ENCODE measurements around the gene ZNF423. TPM values are rescaled to one million over a fixed set of nuclear protein-coding genes. Genes with fewer than 3 reads are reported as not detected.

Gene ZNF423
- total RNA-seq, 1 experiment from 2014 or later = 0.20 TPM

DNA sequence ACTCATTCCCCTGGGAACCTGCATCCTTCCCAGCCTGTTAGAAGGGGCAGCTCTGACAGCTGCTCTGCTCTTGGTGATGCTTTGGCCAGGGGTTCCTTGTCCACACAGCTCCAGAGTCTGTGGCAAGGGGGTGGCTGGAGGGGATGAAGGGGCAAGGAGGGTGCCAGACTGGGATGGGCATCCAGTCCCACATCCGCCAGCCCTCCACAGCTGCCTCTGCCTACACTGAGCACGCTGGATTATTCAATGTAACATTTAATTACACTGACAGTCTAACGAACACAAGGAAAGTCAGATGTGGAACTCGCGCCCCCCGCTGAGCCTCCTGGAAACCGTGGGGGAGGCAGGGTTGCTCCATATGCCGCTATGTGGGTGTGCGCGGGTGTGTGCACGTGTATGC is 381.2 kb downstream of the ZNF423 start:
- Histone ChIP-seq H3K4me1 (no peaks in the 10 kb centered on the region), H3K9me3 (no peaks in the 10 kb centered on the region), H3K4me3 (ENCODE audit: low read depth, low read length) (no peak overlapping the region), H3K27me3 (replicated peaks; ENCODE audit: control insufficient read depth, insufficient read depth, low read length) (no peaks in the 10 kb centered on the region), H3K36me3 (ENCODE audit: control insufficient read depth, insufficient read depth, low read length) (no peaks in the 10 kb centered on the region)
- POLR2A ChIA-PET = no interaction called here
- no peaks in the 10 kb centered on the region for H3K9me3 Mint-ChIP-seq (ENCODE audit: unreplicated experiment)
- peak in 1 of 2 experiments; percentile 28 for DNase-seq
- H3K4me3 Mint-ChIP-seq (ENCODE audit: unreplicated experiment) = no peak overlapping the region
- CTCF ChIA-PET = no interaction called here
- H3K4me1 Mint-ChIP-seq (ENCODE audit: low read depth, unreplicated experiment) = no peaks in the 10 kb centered on the region
- TF ChIP-seq CTCF (IDR thresholded peaks at IDR 0.05; ENCODE audit: insufficient read depth in 1 of 2, low read depth in 1 of 2, low read length in 1 of 2, severe bottlenecking in 1 of 2, unreplicated experiment in 1 of 2) = no peak
- peaks cover 6% of the 10 kb centered on the region for H3K27me3 Mint-ChIP-seq (ENCODE audit: insufficient read depth, unreplicated experiment)
- intact Hi-C loops (cut with micrococcal nuclease; ENCODE audit: unreplicated experiment) = no loop called here
- no peak overlapping the region for H3K27ac Mint-ChIP-seq (ENCODE audit: unreplicated experiment)
- no peaks in the 10 kb centered on the region for H3K36me3 Mint-ChIP-seq (ENCODE audit: insufficient read depth, unreplicated experiment)
- BruUV-seq (replicated peaks) = no TSS peak

GRCh38 chr16:49473773-49474172 is 382.1 kb downstream of the ZNF423 start:
- H3K27me3 ChIP-seq (replicated peaks; ENCODE audit: control insufficient read depth, insufficient read depth, low read length) = no peaks in the 10 kb centered on the region
- H3K9me3 ChIP-seq = no peaks in the 10 kb centered on the region
- CTCF ChIA-PET = interaction anchor here (0.6 kb wide), 1 partner anchor 707 kb away, joined by 3 read pairs; no protein-coding TSS in a partner anchor
- no peak overlapping the region for H3K27ac Mint-ChIP-seq (ENCODE audit: unreplicated experiment)
- H3K36me3 Mint-ChIP-seq (ENCODE audit: insufficient read depth, unreplicated experiment) = no peaks in the 10 kb centered on the region
- H3K4me1 Mint-ChIP-seq (ENCODE audit: low read depth, unreplicated experiment) = no peaks in the 10 kb centered on the region
- no peak overlapping the region for H3K4me3 ChIP-seq (ENCODE audit: low read depth, low read length)
- no peaks in the 10 kb centered on the region for H3K4me1 ChIP-seq
- intact Hi-C loops (cut with micrococcal nuclease; ENCODE audit: unreplicated experiment) = no loop called here
- no peaks in the 10 kb centered on the region for H3K9me3 Mint-ChIP-seq (ENCODE audit: unreplicated experiment)
- no peak overlapping the region for H3K4me3 Mint-ChIP-seq (ENCODE audit: unreplicated experiment)
- no peaks in the 10 kb centered on the region for H3K36me3 ChIP-seq (ENCODE audit: control insufficient read depth, insufficient read depth, low read length)
- BruUV-seq (replicated peaks) = no TSS peak
- no peak for TF ChIP-seq CTCF (IDR thresholded peaks at IDR 0.05; ENCODE audit: insufficient read depth in 1 of 2, low read depth in 1 of 2, low read length in 1 of 2, severe bottlenecking in 1 of 2, unreplicated experiment in 1 of 2)
- H3K27me3 Mint-ChIP-seq (ENCODE audit: insufficient read depth, unreplicated experiment) = peaks cover 6% of the 10 kb centered on the region
- POLR2A ChIA-PET = no interaction called here
- DNase-seq = peak in 1 of 2 experiments; percentile 17

- no peak overlapping the region for H3K27ac Mint-ChIP-seq (ENCODE audit: unreplicated experiment)
- intact Hi-C loops (cut with micrococcal nuclease; ENCODE audit: unreplicated experiment) = no loop called here
- POLR2A ChIA-PET = no interaction called here
- H3K36me3 Mint-ChIP-seq (ENCODE audit: insufficient read depth, unreplicated experiment) = no peaks in the 10 kb centered on the region
- H3K4me3 Mint-ChIP-seq (ENCODE audit: unreplicated experiment) = no peak overlapping the region
- Histone ChIP-seq H3K4me3 (ENCODE audit: low read depth, low read length) (no peak overlapping the region), H3K4me1 (no peaks in the 10 kb centered on the region), H3K27me3 (replicated peaks; ENCODE audit: control insufficient read depth, insufficient read depth, low read length) (no peaks in the 10 kb centered on the region), H3K9me3 (no peaks in the 10 kb centered on the region), H3K36me3 (ENCODE audit: control insufficient read depth, insufficient read depth, low read length) (no peaks in the 10 kb centered on the region)
- CTCF ChIA-PET = no interaction called here
- TF ChIP-seq CTCF (IDR thresholded peaks at IDR 0.05; ENCODE audit: insufficient read depth in 1 of 2, low read depth in 1 of 2, low read length in 1 of 2, severe bottlenecking in 1 of 2, unreplicated experiment in 1 of 2) = no peak
- BruUV-seq (replicated peaks) = no TSS peak
- peaks cover 6% of the 10 kb centered on the region for H3K27me3 Mint-ChIP-seq (ENCODE audit: insufficient read depth, unreplicated experiment)
- DNase-seq = peak in 1 of 2 experiments; percentile 7
- no peaks in the 10 kb centered on the region for H3K9me3 Mint-ChIP-seq (ENCODE audit: unreplicated experiment)
- H3K4me1 Mint-ChIP-seq (ENCODE audit: low read depth, unreplicated experiment) = no peaks in the 10 kb centered on the region
These were observed 382.8 kb downstream of the ZNF423 start for GRCh38 chr16:49473131-49473530.
